GM18519 (cell line): ENCODE results near the gene GLT8D1.
"Not testable (repeated sequence)": the region's sequence is repeated elsewhere in the genome, so short reads cannot be mapped to it uniquely, and the experiment has no call there.

Source experiments
- ATAC-seq: cut with Tn5 transposase; IDR thresholded peaks from one replicate; pipeline ENCODE4 v1.9.1; 2021; ENCODE audit warnings: mild to moderate bottlenecking, moderate library complexity; ENCODE audit not compliant: unreplicated experiment, low FRiP score

Gene GLT8D1

GRCh38 chr3:52682016-52682415, 23.6 kb downstream of the GLT8D1 start:
- ATAC-seq, result no peak

- no peak for ATAC-seq
These were observed 24.0 kb downstream of the GLT8D1 start for GRCh38 chr3:52681596-52681995.

DNA sequence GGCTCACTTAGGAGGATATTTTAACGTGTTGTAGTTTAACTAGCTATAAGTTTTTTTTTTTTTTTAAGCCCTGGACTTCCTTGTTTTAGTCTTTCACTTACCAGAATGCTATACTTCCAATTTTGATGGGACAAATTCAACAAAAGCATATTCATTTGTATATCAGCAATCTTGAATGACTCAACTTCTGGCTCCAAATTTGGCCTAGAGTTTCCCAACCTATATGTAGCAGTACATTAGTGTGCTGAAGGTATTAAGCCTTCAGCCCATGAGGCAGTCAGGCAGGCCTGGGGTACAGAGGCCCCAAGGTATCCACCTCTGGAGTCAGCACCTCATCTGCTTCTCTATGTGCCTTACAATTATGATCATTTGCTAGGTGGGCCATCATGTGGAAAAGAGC, 25.8 kb downstream of the GLT8D1 start:
- no peak for ATAC-seq

DNA sequence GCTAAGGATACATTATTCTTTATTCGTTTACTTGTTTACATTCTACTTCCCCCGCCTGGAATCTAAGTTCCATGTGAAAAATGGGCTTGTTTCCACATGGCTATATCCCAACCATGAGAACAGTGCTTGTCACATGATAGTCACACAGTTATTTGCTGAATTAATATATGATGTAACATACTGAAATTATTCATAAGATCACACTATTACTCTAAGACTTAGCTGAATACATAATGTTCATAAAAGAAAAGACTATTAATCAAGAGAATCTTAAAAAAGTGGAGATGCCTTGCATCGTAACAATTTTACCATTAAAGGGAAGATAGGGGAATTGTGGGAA, 26.4 kb downstream of the GLT8D1 start:
- ATAC-seq, result no peak

GRCh38 chr3:52678265-52679198, 27.1 kb downstream of the GLT8D1 start:
- no peak for ATAC-seq

- not testable (repeated sequence) for ATAC-seq
These were observed 29.4 kb downstream of the GLT8D1 start for GRCh38 chr3:52676201-52676600.

- ATAC-seq, result no peak
These were observed 33.9 kb downstream of the GLT8D1 start for GRCh38 chr3:52671676-52672075.

GRCh38 chr3:52670621-52671521, 34.7 kb downstream of the GLT8D1 start:
- no peak for ATAC-seq

- no peak for ATAC-seq
These were observed 42.5 kb downstream of the GLT8D1 start for GRCh38 chr3:52663098-52663497.

- no peak for ATAC-seq
These were observed 45.5 kb downstream of the GLT8D1 start for GRCh38 chr3:52660046-52660445.

- ATAC-seq, result no peak
These were observed 49.7 kb downstream of the GLT8D1 start for GRCh38 chr3:52655895-52656294.

DNA sequence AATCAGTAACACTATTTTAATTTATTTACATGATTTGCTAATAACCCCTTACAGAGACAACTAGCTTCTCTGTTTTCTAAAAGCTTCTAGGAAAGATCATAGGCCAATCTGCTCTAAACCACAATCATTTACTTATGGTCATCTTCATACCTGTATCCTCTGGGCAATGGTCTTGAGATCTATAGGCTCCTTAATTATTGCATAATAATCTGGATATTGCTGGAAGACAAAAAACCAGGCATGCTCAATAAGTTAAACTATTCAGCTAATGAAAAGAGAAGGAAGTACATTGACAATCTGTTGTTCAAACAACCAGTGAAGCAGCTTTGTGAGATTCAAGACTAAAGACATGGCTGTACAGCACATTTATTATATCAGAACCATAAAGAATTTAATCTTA, 54.0 kb downstream of the GLT8D1 start:
- no peak for ATAC-seq

GRCh38 chr3:52650439-52650838, 55.2 kb downstream of the GLT8D1 start:
- ATAC-seq, result no peak

DNA sequence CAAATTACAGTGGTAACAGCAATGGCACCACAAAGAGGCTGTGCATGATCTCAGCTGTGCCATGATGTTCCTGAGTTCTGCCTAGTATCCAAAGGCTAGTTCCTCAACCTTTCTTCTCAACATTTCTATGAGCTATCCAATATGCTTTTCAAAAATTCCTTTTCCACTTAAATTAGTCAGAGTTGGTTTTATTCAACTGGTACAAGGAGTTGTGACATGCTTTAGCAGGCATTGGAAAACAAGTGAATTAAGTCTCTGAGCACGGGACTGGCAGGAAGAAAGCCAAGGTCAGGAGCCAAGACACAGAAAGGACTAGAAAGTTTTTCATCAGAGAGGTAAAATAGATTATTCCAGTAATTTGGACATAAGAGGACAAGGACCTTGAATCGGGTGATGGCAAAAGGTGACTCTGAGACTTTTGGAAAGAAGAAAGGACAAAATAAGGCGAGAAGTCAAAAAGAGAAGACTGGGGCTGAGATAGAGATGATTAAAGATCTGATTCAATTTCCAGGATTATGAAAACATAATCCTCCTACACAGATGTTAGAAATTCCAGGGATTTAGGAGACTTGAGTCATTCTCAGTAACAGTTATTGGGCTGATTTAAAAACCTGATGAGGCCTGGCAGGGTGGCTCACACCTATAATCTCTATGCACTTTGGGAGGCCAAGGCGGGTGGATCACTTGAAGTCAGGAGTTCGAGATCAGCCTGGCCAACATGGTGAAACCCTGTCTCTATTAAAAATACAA, 56.0 kb downstream of the GLT8D1 start:
- no peak for ATAC-seq

DNA sequence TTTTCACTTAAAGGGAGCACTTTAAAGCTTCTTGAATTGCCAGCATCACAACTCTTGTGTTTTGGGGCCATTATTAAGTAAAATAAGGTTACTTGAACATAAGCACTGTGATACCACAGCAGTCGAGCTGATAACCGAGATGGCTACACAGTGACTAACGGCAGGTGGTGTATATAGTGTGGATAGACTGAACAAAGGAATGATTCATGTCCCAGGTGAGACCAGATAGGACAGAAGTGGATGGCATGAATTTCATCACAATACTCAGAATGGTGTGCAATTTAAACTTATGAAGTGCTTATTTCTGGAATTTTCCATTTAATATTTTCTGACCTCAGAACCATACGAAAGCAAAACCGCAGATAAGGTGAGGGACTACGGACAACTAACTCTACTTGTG, 60.0 kb downstream of the GLT8D1 start:
- ATAC-seq, result no peak
